ENCODE measurements around the gene FAM117B.

The FAM117B gene

DNA sequence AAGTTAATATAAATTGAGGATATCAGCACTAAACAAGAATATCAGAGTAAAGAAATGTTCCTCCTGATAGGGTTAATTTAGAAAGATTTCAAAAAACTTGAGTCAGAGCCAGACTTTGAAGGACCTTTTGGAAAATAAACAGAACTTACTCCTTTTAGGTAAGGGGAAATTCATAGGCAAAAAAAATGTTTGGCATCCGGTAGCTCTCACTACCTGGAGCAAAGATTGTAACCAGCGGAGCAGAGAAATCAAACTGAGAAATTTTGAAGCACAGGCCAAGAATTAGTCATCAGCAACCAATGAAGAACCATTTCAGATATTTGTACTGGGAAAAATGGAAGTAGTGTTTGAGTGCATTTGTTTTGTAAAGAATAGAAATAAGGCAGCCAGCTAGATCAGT, 123.8 kb downstream of the FAM117B start:
- DNase-seq (ENCODE audit: low read depth), result no peak

DNA sequence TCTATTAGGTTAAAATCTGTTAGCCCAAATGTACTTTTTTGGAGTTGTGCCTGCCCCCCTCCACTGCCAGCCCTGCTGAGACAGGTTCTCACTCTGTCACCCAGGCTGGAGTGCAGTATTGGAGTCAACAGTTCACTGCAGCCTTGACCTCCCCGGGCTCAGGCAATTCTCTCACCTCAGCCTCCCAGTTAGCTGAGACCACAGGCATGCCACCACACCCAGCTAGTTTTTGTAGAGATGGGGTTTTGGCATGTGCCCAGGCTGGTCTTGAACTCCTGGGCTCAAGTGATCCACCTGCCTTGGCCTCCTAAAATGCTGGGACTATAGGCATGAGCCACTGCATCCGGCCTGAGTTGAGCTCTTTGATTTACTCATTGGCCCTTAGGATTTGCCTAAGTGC, 126.1 kb downstream of the FAM117B start:
- DNase-seq (ENCODE audit: low read depth), result no peak

DNA sequence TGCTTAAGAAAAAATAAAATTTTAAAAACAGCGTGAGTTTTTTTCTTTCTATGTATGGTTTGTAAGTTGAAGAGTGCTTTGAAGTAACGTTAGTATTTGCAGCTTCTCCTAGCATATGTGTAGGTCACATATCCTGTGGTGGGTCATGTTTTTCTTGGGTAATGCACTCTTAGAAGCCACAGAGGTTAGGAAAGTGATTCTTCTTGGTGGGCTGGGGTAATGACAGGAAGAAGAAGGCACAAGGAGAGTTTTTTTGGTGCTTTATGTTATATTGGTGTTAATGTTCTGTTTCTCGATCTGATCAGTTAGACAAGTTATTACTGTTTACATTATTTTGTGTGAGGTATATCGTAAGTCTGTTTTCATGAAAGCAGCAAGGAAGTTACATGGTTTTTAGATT, 127.8 kb downstream of the FAM117B start:
- DNase-seq (ENCODE audit: low read depth), result no peak

DNA sequence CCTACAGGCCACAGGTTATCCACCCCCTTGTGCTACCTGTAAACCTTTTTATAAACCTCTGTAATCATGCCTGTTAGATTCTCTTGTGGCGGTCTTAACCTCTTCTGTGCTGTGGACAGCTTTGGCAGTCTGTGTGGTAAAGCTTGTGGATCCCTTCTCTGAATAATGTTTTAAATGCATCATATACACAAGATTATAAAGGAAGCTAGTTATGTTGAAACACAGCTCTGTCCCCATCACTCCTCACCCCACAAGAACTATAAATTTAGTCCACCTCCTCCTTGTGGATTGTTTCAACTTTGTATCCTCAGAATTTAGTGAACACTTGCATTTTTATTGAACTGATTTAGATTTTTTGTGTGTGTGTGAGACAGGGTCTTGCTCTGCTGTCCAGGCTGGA, 129.1 kb downstream of the FAM117B start:
- DNase-seq (ENCODE audit: low read depth), result no peak

DNA sequence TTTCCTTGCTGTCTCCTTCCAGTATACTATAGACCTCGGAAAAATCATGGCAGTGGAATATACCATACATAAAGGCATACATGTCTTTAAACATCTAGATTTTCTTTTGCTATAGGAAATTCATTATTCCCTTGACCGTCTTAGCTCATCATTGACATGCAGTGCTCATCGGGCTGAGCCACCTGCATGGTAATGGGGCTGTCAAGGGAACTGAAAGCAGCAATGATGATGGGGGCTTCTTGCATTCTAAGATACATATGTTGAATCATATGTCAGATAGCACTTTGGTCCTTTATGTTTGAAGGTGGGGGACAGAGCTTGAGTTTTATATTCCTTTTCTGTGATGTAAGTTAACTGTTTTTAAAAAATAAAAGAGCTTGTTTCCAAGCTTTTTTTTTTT, 130.2 kb downstream of the FAM117B start:
- DNase-seq (ENCODE audit: low read depth), result no peak

DNA sequence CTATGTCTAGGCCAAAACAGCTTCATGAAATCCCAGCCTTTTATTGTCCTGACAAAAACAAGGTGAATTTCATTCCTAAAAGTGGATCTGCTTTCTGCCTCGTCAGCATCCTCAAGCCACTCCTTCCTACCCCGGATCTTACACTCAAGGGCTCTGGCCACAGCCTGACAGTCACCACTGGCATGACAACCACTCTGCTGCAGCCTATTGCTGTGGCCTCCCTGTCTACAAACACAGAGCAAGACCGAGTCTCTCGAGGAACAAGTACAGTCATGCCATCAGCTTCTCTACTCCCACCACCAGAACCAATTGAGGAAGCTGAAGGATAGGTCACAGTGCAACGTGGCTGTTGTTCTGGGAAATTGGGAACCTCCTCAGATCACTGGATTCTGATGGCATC, 130.7 kb downstream of the FAM117B start:
- no peak for DNase-seq (ENCODE audit: low read depth)

- no peak for DNase-seq (ENCODE audit: low read depth)
These were observed 133.5 kb downstream of the FAM117B start for GRCh38 chr2:202768273-202768672.

DNA sequence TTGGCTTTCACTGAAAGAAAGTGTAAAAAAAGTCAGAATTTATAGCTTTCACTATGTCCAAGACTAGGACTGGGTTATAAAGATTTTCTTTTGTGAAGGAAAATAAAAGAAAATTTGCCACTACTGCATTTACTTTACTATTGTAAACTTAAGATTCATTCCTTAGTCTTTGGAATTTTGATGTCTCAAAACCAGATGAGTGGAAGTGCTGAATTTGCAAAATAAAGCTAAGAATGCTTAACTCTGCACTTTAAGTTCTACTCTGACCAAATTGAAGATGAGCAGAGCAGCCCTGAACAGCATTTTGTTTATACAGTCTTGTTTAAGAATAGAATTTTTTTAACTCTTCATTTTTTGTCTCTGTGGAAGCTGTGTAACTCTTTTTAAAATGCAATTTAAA, 134.4 kb downstream of the FAM117B start:
- DNase-seq (ENCODE audit: low read depth), result no peak

GRCh38 chr2:202771336-202771735, 136.6 kb downstream of the FAM117B start:
- no peak for DNase-seq (ENCODE audit: low read depth)

DNA sequence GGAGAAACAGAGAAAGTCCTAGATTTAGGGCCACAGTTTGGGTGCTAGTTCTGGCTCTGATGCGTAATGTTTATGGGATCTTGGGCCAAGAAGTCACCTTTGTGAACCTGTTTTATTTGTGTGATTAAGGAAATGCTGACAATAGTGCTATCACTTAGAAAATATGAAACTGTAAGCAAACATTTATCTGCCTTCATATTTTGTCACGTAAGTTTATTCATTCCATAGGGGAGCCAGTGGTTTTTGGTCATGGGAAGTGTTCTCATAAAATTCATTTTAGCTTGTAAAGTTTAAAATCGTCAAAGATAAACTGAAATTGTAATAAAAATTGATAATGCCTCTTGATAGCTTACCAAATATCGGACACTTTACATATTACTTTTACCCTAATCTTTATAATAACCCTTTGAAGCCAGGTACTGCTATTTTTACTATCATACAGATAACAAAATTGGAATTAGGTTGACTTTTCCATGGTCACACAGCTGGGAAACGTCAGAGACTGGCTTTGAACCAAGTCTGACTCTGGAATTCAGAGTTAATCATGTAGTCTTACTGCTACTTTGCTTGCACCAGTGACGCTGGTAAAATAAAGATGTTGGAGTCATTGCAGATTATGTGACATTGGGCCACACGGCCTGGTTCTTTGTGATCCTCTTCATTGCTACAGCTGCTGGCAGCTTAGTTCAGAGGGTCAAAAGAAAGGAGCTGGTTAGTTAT, 137.1 kb downstream of the FAM117B start:
- peak; percentile 17 for DNase-seq (ENCODE audit: low read depth)

- DNase-seq (ENCODE audit: low read depth), result no peak
These were observed 138.7 kb downstream of the FAM117B start for GRCh38 chr2:202773301-202773973.

DNA sequence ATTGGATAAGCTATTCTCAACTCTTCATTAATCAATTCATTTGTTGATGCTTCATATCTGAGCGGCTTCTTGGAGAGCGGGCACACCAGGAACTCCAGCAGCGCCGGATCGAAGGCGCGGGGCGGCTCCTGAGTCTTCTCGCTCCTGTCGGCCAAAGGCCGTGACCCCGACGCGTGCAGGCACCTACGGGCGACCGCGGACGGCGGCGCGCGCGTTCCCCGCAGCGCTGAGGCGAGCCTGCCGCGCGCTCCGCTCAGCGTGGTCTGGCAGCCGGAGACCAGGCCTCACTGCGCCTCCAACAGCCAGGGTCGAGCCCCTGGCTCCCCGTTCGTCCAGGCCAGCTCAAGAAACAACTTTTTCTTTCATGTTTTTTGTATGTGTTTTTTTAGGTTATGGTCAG, 139.3 kb downstream of the FAM117B start:
- DNase-seq (ENCODE audit: low read depth), result no peak

- DNase-seq (ENCODE audit: low read depth), result no peak
These were observed 143.4 kb downstream of the FAM117B start for GRCh38 chr2:202778217-202778616.

DNA sequence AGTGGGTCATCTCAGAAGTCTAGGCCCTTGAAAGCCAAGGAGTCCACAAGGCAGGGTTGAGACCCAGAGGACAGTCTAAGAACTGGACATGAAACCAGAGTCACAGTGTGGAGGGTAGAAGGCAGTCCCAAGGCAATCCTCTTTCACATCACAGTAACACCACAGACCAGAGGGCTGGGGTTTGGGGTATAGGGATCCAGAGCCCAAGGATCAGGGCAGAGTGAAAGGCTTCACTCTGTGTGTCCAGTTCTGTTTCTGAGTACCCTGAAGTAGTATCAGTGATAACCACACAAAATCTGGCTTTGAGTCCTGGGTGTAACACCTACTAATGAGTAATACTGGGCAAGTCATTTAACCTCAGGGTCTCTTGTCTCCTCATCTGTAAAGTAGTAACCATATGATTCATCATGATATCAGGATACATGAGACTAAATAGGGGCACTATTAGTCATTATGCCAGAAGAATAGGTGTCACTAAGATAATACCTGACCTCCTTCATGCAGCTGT, 145.8 kb downstream of the FAM117B start:
- DNase-seq (ENCODE audit: low read depth), result peak; percentile 56

DNA sequence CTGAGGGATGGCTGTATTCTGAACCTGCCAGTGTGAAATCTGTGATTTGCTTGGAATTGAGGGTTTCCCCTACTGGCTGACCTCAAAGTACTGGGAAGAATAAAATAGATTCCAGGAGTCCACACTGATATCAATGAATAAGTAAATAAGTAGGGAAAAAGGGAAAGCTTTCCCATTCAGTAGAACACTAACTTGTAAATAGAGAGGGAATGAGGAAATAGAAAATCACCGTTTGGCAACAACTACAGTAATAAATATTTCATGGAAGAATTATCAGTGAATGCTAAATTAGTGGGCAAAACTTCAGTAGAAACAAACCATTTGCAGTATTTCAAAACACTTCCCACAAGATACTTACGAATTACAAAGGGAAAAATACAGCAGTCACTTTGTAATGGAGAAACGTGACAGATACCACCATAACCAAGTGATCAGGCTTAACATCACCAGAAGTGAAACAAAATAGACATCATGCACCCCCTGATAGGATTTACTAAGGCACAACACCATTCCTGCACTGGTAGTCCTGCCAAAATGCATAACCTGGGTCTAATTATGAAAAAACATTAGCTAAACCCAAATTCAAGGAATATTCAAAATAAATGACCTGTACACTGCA, 148.3 kb downstream of the FAM117B start:
- peak; percentile 55 for DNase-seq (ENCODE audit: low read depth)

- DNase-seq (ENCODE audit: low read depth), result peak; percentile 15
These were observed 152.1 kb downstream of the FAM117B start for GRCh38 chr2:202786842-202787241.

GRCh38 chr2:202790676-202791075, 155.9 kb downstream of the FAM117B start:
- no peak for DNase-seq (ENCODE audit: low read depth)

DNA sequence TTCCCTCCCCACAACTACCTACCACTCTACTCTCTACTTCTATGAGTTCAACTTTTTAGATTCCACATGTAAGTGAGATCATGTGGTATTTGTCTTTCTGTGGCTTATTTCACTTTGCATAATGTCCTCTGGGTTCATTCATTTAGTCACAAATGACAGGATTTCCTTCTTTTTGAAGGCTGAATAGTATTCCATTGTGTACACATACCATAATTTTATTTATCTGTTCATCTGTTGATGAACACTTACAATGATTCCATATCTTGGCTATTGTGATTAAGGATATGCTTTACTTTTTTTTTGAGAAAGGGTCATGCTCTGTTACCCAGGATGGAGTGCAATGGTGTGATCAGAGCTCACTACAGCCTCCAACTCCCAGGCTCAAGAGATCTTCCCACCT, 163.2 kb downstream of the FAM117B start:
- DNase-seq (ENCODE audit: low read depth), result no peak

DNA sequence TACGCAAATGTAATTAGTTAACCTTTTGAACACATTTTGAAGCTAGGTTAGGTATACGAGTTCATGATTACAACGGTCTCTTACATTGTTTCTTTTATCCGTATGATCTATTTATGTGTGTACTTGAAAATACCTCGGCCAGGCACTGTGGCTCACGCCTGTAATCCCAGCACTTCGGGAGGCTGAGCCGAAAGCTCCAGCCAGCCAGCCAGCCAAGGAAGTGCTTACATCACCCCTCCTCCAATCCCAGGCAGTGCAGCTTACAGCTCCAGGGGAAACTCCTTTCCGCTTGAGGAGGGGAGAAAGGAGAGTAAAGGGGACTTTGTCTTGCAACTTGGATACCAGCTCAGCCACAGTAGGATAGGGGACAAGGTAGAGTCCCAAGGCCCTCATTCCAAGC, 171.1 kb downstream of the FAM117B start:
- DNase-seq (ENCODE audit: low read depth), result peak; percentile 74

- DNase-seq (ENCODE audit: low read depth), result peak; percentile 93
These were observed 172.8 kb downstream of the FAM117B start for GRCh38 chr2:202807431-202808138.

GRCh38 chr2:202808754-202809153, 174.0 kb downstream of the FAM117B start:
- DNase-seq (ENCODE audit: low read depth), result no peak

GRCh38 chr2:202813387-202813786, 178.6 kb downstream of the FAM117B start:
- no peak for DNase-seq (ENCODE audit: low read depth)

- no peak for DNase-seq (ENCODE audit: low read depth)
These were observed 179.5 kb downstream of the FAM117B start for GRCh38 chr2:202814226-202814625.
